HepG2 (cell line): ENCODE data around the gene ZNF726. TPM values are rescaled to one million over a fixed set of nuclear protein-coding genes. Genes with fewer than 3 reads are reported as not detected.

ENCODE experiments used
- ATAC-seq: fragments of 200-7000 bp; cut with Tn5 transposase; 3 replicates; pipeline ENCODE4 v1.9.1; 2020; ENCODE audit warnings: mild to moderate bottlenecking, moderate library complexity
- BruUV-seq: library from RNA; stranded (reverse); fragments of 400-500 nt; replicated peaks from 2 replicates; lab custom pipeline; 2021; lab: Mats Ljungman, UMichigan
- CTCF ChIA-PET: fragments of 300-600 bp; formaldehyde crosslinking; extraction: SDS; loops from one replicate; lab custom pipeline; 2021; ENCODE audit warnings: low total read pairs, inconsistent platforms, low intra/inter-chr PET ratio; lab: Yijun Ruan, JAX
- POLR2A ChIA-PET: fragments of 350-600 bp; sonication (Branson Sonifier 250); formaldehyde crosslinking; loops from one replicate; lab custom pipeline; 2020; ENCODE audit warnings: antibody characterized with exemption, inconsistent platforms; lab: Yijun Ruan, JAX
- DNase-seq: peaks from one replicate; pipeline ENCODE4 v3.0.0-alpha.2; 2015; ENCODE audit warnings: low spot score
- FAIRE-seq: peaks from 3 replicates; lab custom pipeline; 2011; peaks lifted over from hg19 to GRCh38; lab: Jason Lieb, UNC
- H2AFZ ChIP-seq: one replicate; pipeline ENCODE4 v1.6.1; 2011; ENCODE audit warnings: low read length, inconsistent platforms
- H3K27ac ChIP-seq: fragments of 300-600 bp; 3 replicates; pipeline ENCODE4 v1.8.0; 2011; ENCODE audit warnings: mixed run types, mild to moderate bottlenecking, mixed read lengths, low read length, inconsistent platforms; ENCODE audit not compliant: insufficient read depth; ENCODE audit errors: extremely low read length
- H3K27me3 ChIP-seq, 2 experiments: fragments of 200-600 bp in 1 of 2; 2 replicates in 1 of 2; 3 replicates in 1 of 2; pipeline versions ENCODE4 v1.6.0 to v1.8.0; 2011; ENCODE audit warnings: low read length in 2 of 2, mild to moderate bottlenecking in 2 of 2, moderate library complexity in 2 of 2, inconsistent platforms in 1 of 2; ENCODE audit not compliant: insufficient read depth in 2 of 2, control insufficient read depth in 1 of 2
- H3K36me3 ChIP-seq, 2 experiments: fragments of 200-600 bp in 1 of 2; replicated peaks in 1 of 2; 2 replicates in 1 of 2; 3 replicates in 1 of 2; pipeline versions ENCODE4 v1.5.1 to v1.8.0; 2011; ENCODE audit warnings: low read length in 2 of 2, inconsistent platforms in 1 of 2; ENCODE audit not compliant: insufficient read depth in 2 of 2, control insufficient read depth in 1 of 2
- H3K4me1 ChIP-seq: 2 replicates; pipeline ENCODE4 v1.5.1; 2012; ENCODE audit warnings: low read length, inconsistent platforms; ENCODE audit not compliant: insufficient read depth
- H3K4me2 ChIP-seq: 2 replicates; pipeline ENCODE4 v1.6.0; 2011; ENCODE audit warnings: low read depth, low read length, inconsistent platforms
- H3K4me3 ChIP-seq, 3 experiments: fragments of 200-600 bp in 1 of 3; sonication (generic), shearing (Covaris generic) in 1 of 3; replicated peaks in 1 of 3; 2 replicates each; pipeline ENCODE4 v1.5.1; 2011 to 2016; ENCODE audit warnings: low read length in 3 of 3, inconsistent platforms in 2 of 3, low read depth in 2 of 3, mild to moderate bottlenecking in 2 of 3, control low read depth in 1 of 3, mixed read lengths in 1 of 3; ENCODE audit not compliant: insufficient read depth in 1 of 3
- H3K79me2 ChIP-seq: one replicate; pipeline ENCODE4 v1.6.1; 2011; ENCODE audit warnings: low read length, inconsistent platforms; ENCODE audit not compliant: insufficient read depth
- H3K9ac ChIP-seq: 2 replicates; pipeline ENCODE4 v1.6.0; 2011; ENCODE audit warnings: mild to moderate bottlenecking, low read depth, low read length, inconsistent platforms; ENCODE audit not compliant: insufficient read depth
- H3K9me3 ChIP-seq: 2 replicates; pipeline ENCODE4 v1.5.1; 2012; ENCODE audit warnings: mild to moderate bottlenecking, low read length
- H4K20me1 ChIP-seq: 2 replicates; pipeline ENCODE4 v1.6.0; 2011; ENCODE audit warnings: inconsistent platforms, mild to moderate bottlenecking, low read length, moderate library complexity; ENCODE audit not compliant: insufficient read depth
- ATRX ChIP-seq: sonication (generic); formaldehyde crosslinking; IDR thresholded peaks from 2 replicates; pipeline ENCODE4 v1.4.0; 2020; ENCODE audit warnings: missing genetic modification reagents, borderline replicate concordance
- FOXK1 ChIP-seq: sonication (generic); formaldehyde crosslinking; IDR thresholded peaks from 2 replicates; pipeline ENCODE4 v1.4.0; 2020; ENCODE audit warnings: low read depth, missing genetic modification reagents, borderline replicate concordance
- KLF12 ChIP-seq: sonication (generic); formaldehyde crosslinking; IDR thresholded peaks from 2 replicates; pipeline ENCODE4 v1.4.0; 2020; ENCODE audit warnings: missing genetic modification reagents, borderline replicate concordance
- MED13 ChIP-seq: sonication (generic); formaldehyde crosslinking; IDR thresholded peaks from 2 replicates; pipeline ENCODE4 v1.5.0; 2020; ENCODE audit warnings: missing genetic modification reagents
- SOX5 ChIP-seq: IDR thresholded peaks from 2 replicates; pipeline ENCODE4 v1.6.1; 2016; ENCODE audit warnings: borderline replicate concordance
- SP2 ChIP-seq: sonication (generic); formaldehyde crosslinking; IDR thresholded peaks from 2 replicates; pipeline ENCODE4 v1.5.1; 2020; ENCODE audit warnings: mild to moderate bottlenecking, missing genetic modification reagents
- TP53 ChIP-seq: sonication (generic); formaldehyde crosslinking; conservative IDR thresholded peaks from 2 replicates; pipeline ENCODE4 v1.4.0; 2020; ENCODE audit warnings: missing genetic modification reagents
- ZFY ChIP-seq: sonication (generic); formaldehyde crosslinking; IDR thresholded peaks from 2 replicates; pipeline ENCODE4 v1.4.0; 2020; ENCODE audit warnings: missing genetic modification reagents
- ZNF331 ChIP-seq: sonication (generic); formaldehyde crosslinking; IDR thresholded peaks from 2 replicates; pipeline ENCODE4 v1.4.0; 2020; ENCODE audit warnings: missing genetic modification reagents
- ZNF367 ChIP-seq: sonication (generic); formaldehyde crosslinking; IDR thresholded peaks from 2 replicates; pipeline ENCODE4 v1.4.0; 2020; ENCODE audit warnings: missing genetic modification reagents, borderline replicate concordance
- ZNF484 ChIP-seq: sonication (generic); formaldehyde crosslinking; IDR thresholded peaks from 2 replicates; pipeline ENCODE4 v1.5.1; 2020; ENCODE audit warnings: mild to moderate bottlenecking, low read depth, missing genetic modification reagents, borderline replicate concordance
- ZNF547 ChIP-seq: sonication (generic); formaldehyde crosslinking; IDR thresholded peaks from 2 replicates; pipeline ENCODE4 v1.5.1; 2020; ENCODE audit warnings: mild to moderate bottlenecking, missing genetic modification reagents
- ZNF570 ChIP-seq: sonication (generic); formaldehyde crosslinking; IDR thresholded peaks from 2 replicates; pipeline ENCODE4 v1.4.0; 2020; ENCODE audit warnings: mild to moderate bottlenecking, missing genetic modification reagents, borderline replicate concordance
- ZNF672 ChIP-seq: sonication (generic); formaldehyde crosslinking; IDR thresholded peaks from 2 replicates; pipeline ENCODE4 v1.8.1; 2022; ENCODE audit warnings: missing genetic modification reagents
- ZNF703 ChIP-seq: sonication (generic); formaldehyde crosslinking; IDR thresholded peaks from 2 replicates; pipeline ENCODE4 v1.5.1; 2020; ENCODE audit warnings: missing genetic modification reagents, mild to moderate bottlenecking, moderate library complexity, borderline replicate concordance
- ZNF839 ChIP-seq: sonication (generic); formaldehyde crosslinking; IDR thresholded peaks from 2 replicates; pipeline ENCODE4 v1.4.0; 2020; ENCODE audit warnings: missing genetic modification reagents, mild to moderate bottlenecking, borderline replicate concordance
- WGBS: methylation state at CpG from one replicate; pipeline ENCODE4 v1.1.6; 2017; ENCODE audit warnings: low lambda C conversion rate; 5-methylcytosine and 5-hydroxymethylcytosine counted together
- in situ Hi-C: cut with HindIII; loops from 2 replicates; pipeline ENCODE4 v1.10.0; 2017; ENCODE audit warnings: low pct_unique_long_range_greater_than_20kb; ENCODE audit not compliant: extremely low pct_ligation_motif_present
- intact Hi-C: fragments of 100-400 bp; cut with micrococcal nuclease; formaldehyde crosslinking; loops from one replicate; pipeline ENCODE4 v1.10.0; 2022; ENCODE audit not compliant: unreplicated experiment
- polyA plus RNA-seq, 8 experiments: library from polyadenylated mRNA; depleted of rRNA in 3 of 8; stranded (reverse) in 7 of 8; unstranded in 1 of 8; fragments of >200 nt; fragmentation: Illumina TruSeq in 4 of 8; extraction: Trizol in 4 of 8; gene quantifications; 2 replicates each; pipeline versions ENCODE4 v1.2.1 to v1.2.3, GENCODE V29; 2011 to 2016; ENCODE audit warnings: low read depth in 4 of 8, missing spikeins in 1 of 8, mixed read lengths in 1 of 8; ENCODE audit not compliant: insufficient read depth in 1 of 8
- total RNA-seq, 5 experiments: library from RNA; depleted of rRNA; stranded (reverse); fragments of >200 nt; fragmentation: Illumina TruSeq; extraction: Trizol; gene quantifications; 2 replicates each; pipeline ENCODE4 v1.2.3, GENCODE V29; 2016; ENCODE audit warnings: low read depth in 1 of 5
- TF ChIP-seq, protein P1 (sequence below): sonication (generic); formaldehyde crosslinking; IDR thresholded peaks from 2 replicates; pipeline ENCODE4 v1.8.0; 2022; ENCODE audit warnings: mild to moderate bottlenecking, missing genetic modification reagents, borderline replicate concordance

Gene ZNF726
- total and polyA plus RNA-seq, 2 of the 13 experiments (the other 11 are each of a cell fraction or from before 2014, with no cell fraction given), result not detected

DNA sequence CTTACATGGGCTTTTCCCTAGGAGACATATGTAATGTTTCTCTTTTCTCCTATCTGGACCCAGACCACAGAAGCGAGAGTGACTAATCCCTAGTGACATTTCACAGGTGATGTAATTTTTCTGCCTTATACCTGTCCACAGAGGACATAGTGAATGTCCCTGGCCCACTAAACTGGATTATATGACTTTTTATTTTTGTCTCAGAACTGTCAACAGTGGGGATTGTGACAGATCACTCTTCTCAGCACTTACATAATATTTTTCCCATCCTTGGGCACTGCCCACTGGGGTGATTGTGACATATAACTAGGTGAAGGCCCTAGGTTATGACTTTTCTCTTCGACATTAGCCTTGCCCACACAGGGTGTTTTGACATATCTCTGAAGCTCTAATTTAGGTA lies 7.9 kb upstream of the ZNF726 start:
- no peaks in the 10 kb centered on the region for H3K36me3 ChIP-seq
- H3K4me2 ChIP-seq, result no peak overlapping the region
- CTCF ChIA-PET, result no interaction called here
- peaks cover 96% of the 10 kb centered on the region for H3K9me3 ChIP-seq
- no peaks in the 10 kb centered on the region for H3K79me2 ChIP-seq
- H2AFZ ChIP-seq, result no peak overlapping the region
- H3K9ac ChIP-seq, result no peak overlapping the region
- no peak overlapping the region for H3K4me3 ChIP-seq
- FAIRE-seq, result no peak
- ATAC-seq, result no peak
- POLR2A ChIA-PET, result no interaction called here
- WGBS, result 4% methylated on average over 2 of the region's 2 CpGs
- in situ Hi-C loops, result no loop called here
- TF ChIP-seq ZNF484 (CRISPR knock-in tag) (no peak), ATRX (CRISPR knock-in tag) (no peak), ZNF547 (CRISPR knock-in tag) (no peak), ZNF839 (CRISPR knock-in tag) (no peak), SOX5 (CRISPR knock-in tag) (no peak), ZNF331 (no peak), ZNF367 (CRISPR knock-in tag) (no peak), TP53 (CRISPR knock-in tag) (no peak), ZNF570 (CRISPR knock-in tag) (no peak), ZFY (CRISPR knock-in tag) (no peak), MED13 (CRISPR knock-in tag) (no peak), ZNF672 (CRISPR knock-in tag) (no peak), SP2 (CRISPR knock-in tag) (no peak), ZNF703 (CRISPR knock-in tag) (no peak), KLF12 (CRISPR knock-in tag) (no peak), FOXK1 (CRISPR knock-in tag) (no peak)
- TF ChIP-seq, protein P1, sequence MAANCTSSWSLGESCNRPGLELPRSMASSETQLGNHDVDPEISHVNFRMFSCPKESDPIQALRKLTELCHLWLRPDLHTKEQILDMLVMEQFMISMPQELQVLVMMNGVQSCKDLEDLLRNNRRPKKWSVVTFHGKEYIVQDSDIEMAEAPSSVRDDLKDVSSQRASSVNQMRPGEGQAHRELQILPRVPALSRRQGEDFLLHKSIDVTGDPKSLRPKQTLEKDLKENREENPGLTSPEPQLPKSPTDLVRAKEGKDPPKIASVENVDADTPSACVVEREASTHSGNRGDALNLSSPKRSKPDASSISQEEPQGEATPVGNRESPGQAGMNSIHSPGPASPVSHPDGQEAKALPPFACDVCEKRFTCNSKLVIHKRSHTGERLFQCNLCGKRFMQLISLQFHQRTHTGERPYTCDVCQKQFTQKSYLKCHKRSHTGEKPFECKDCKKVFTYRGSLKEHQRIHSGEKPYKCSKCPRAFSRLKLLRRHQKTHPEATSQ (CRISPR knock-in tag), result no peak
- no peaks in the 10 kb centered on the region for H3K27me3 ChIP-seq
- H4K20me1 ChIP-seq, result no peaks in the 10 kb centered on the region
- intact Hi-C loops, result no loop called here
- BruUV-seq, result no TSS peak
- H3K4me1 ChIP-seq, result no peaks in the 10 kb centered on the region
- no peak overlapping the region for H3K27ac ChIP-seq
- DNase-seq, result no peak
